Measurements from ENCODE around the gene INTS2.

The INTS2 gene

GRCh38 chr17:61927208-61928100, at the start of gene INTS2:
INTS2 (minus strand) TSS chr17:61927982; CDS start chr17:61926644, 1,338 bp downstream.
- TF ChIP-seq GATA2 (IDR thresholded peaks at IDR 0.05; ENCODE audit: low read depth, low read length) (no peak), GATA3 (IDR thresholded peaks at IDR 0.05; ENCODE audit: low read depth, low read length) (no peak)

GRCh38 chr17:61974115-61974514, 46.3 kb upstream of the INTS2 start:
- no peak for TF ChIP-seq GATA2 (IDR thresholded peaks at IDR 0.05; ENCODE audit: low read depth, low read length)
- no peak for TF ChIP-seq GATA3 (IDR thresholded peaks at IDR 0.05; ENCODE audit: low read depth, low read length)

- TF ChIP-seq GATA2 (IDR thresholded peaks at IDR 0.05; ENCODE audit: low read depth, low read length): no peak
- no peak for TF ChIP-seq GATA3 (IDR thresholded peaks at IDR 0.05; ENCODE audit: low read depth, low read length)
Measured at GRCh38 chr17:61972311-61972710, 44.5 kb upstream of the INTS2 start.

- TF ChIP-seq GATA2 (IDR thresholded peaks at IDR 0.05; ENCODE audit: low read depth, low read length) (no peak), GATA3 (IDR thresholded peaks at IDR 0.05; ENCODE audit: low read depth, low read length) (no peak)
Measured at GRCh38 chr17:61970030-61970429, 42.2 kb upstream of the INTS2 start.

- TF ChIP-seq GATA2 (IDR thresholded peaks at IDR 0.05; ENCODE audit: low read depth, low read length) (no peak), GATA3 (IDR thresholded peaks at IDR 0.05; ENCODE audit: low read depth, low read length) (no peak)
Measured at GRCh38 chr17:61968757-61969156, 41.0 kb upstream of the INTS2 start.

GRCh38 chr17:61967729-61968128, 39.9 kb upstream of the INTS2 start:
- TF ChIP-seq GATA2 (IDR thresholded peaks at IDR 0.05; ENCODE audit: low read depth, low read length) (no peak), GATA3 (IDR thresholded peaks at IDR 0.05; ENCODE audit: low read depth, low read length) (no peak)

GRCh38 chr17:61966191-61966590, 38.4 kb upstream of the INTS2 start:
- TF ChIP-seq GATA2 (IDR thresholded peaks at IDR 0.05; ENCODE audit: low read depth, low read length) (peak; percentile 39; the same call in 1 of the 2 replicates), GATA3 (IDR thresholded peaks at IDR 0.05; ENCODE audit: low read depth, low read length) (no peak)

GRCh38 chr17:61955619-61956018, 27.8 kb upstream of the INTS2 start:
- TF ChIP-seq GATA2 (IDR thresholded peaks at IDR 0.05; ENCODE audit: low read depth, low read length) (no peak), GATA3 (IDR thresholded peaks at IDR 0.05; ENCODE audit: low read depth, low read length) (no peak)

- no peak for TF ChIP-seq GATA2 (IDR thresholded peaks at IDR 0.05; ENCODE audit: low read depth, low read length)
Measured at GRCh38 chr17:61947367-61948078, 19.7 kb upstream of the INTS2 start.

- no peak for TF ChIP-seq GATA3 (IDR thresholded peaks at IDR 0.05; ENCODE audit: low read depth, low read length)
- no peak for TF ChIP-seq GATA2 (IDR thresholded peaks at IDR 0.05; ENCODE audit: low read depth, low read length)
Measured at GRCh38 chr17:61946359-61946758, 18.6 kb upstream of the INTS2 start.

GRCh38 chr17:61943117-61943516, 15.3 kb upstream of the INTS2 start:
- TF ChIP-seq GATA3 (IDR thresholded peaks at IDR 0.05; ENCODE audit: low read depth, low read length): no peak
- no peak for TF ChIP-seq GATA2 (IDR thresholded peaks at IDR 0.05; ENCODE audit: low read depth, low read length)

- TF ChIP-seq GATA2 (IDR thresholded peaks at IDR 0.05; ENCODE audit: low read depth, low read length) (no peak), GATA3 (IDR thresholded peaks at IDR 0.05; ENCODE audit: low read depth, low read length) (no peak)
Measured at GRCh38 chr17:61942085-61942484, 14.3 kb upstream of the INTS2 start.

GRCh38 chr17:61928101-61928436, 287 bp upstream of the INTS2 start:
- TF ChIP-seq GATA2 (IDR thresholded peaks at IDR 0.05; ENCODE audit: low read depth, low read length): no peak
- no peak for TF ChIP-seq GATA3 (IDR thresholded peaks at IDR 0.05; ENCODE audit: low read depth, low read length)

GRCh38 chr17:61926826-61927207, 965 bp downstream of the INTS2 start:
- TF ChIP-seq GATA3 (IDR thresholded peaks at IDR 0.05; ENCODE audit: low read depth, low read length) (no peak), GATA2 (IDR thresholded peaks at IDR 0.05; ENCODE audit: low read depth, low read length) (no peak)

Measured in SH-SY5Y (cell line).